ENCODE results near the gene IHH.

DNA sequence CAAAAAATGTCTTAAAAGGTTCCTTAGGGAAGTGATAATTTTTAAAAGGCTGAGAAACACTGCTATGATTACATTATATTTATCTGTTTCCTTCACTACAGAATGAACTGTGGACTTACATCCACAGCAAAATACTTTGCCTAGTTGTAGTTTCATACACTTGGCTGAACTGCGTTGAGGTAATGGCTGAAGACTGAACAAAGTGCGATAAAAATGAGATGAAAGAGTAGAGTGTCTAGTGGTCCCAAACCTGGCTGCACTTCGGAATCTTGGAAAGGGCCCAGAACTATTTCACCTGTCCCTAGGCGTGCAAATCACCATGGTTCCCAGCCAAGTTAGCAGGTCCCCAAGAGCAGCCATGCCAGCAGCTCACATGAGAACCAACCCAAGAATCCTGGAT, 18.2 kb upstream of the IHH start:
- TF ChIP-seq CTCF (IDR thresholded peaks at IDR 0.05; ENCODE audit: insufficient read depth, low read depth, low read length) (no peak), EZH2 (IDR thresholded peaks at IDR 0.05; ENCODE audit: insufficient read depth, low read length) (no peak)

All from astrocyte (in vitro differentiated cells and primary cell).